Measurements from ENCODE around the gene KRTDAP. TPM values are rescaled to one million over a fixed set of nuclear protein-coding genes. Genes with fewer than 3 reads are reported as not detected.

KRTDAP gene
- polyA plus RNA-seq, 1 of the 3 experiments (the other 2 are of a cell fraction): not detected

- ChIA-PET POLR2A (no interaction called here), CTCF (interaction anchor here (0.6 to 2.7 kb wide), 7 partner anchors 10 to 135 kb away, joined by 3 to 13 read pairs (median 4); no protein-coding TSS in a partner anchor)
- Histone ChIP-seq H3K4me1 (ENCODE audit: control insufficient read depth in 1 of 2, insufficient read depth in 2 of 2, low read depth in 1 of 2, low read length in 1 of 2) (no peaks in the 10 kb centered on the region; a peak in 1 of 4 replicates), H3F3A (replicated peaks; ENCODE audit: insufficient read depth) (no peaks in the 10 kb centered on the region), H2AFZ (ENCODE audit: low read depth) (no peak overlapping the region), H3K36me3 (replicated peaks in 1 of 2; ENCODE audit: control insufficient read depth in 1 of 2, insufficient read depth in 2 of 2, low read length in 1 of 2) (no peaks in the 10 kb centered on the region), H3K27ac (ENCODE audit: low read depth in 2 of 2, low read length in 1 of 2) (no peak overlapping the region), H3K79me2 (ENCODE audit: insufficient read depth) (no peaks in the 10 kb centered on the region), H3K9me2 (no peaks in the 10 kb centered on the region), H3K9ac (no peak overlapping the region), H3K4me2 (no peak overlapping the region), H3K9me3 (no peaks in the 10 kb centered on the region), H3K27me3 (ENCODE audit: insufficient read depth) (peaks cover 77% of the 10 kb centered on the region), H4K20me1 (ENCODE audit: insufficient read depth) (no peaks in the 10 kb centered on the region), H3K4me3 (ENCODE audit: low read depth in 2 of 2, low read length in 1 of 2) (no peak overlapping the region)
- no peak for DNase-seq
- 25% methylated on average over 10 of the region's 10 CpGs for WGBS (ENCODE audit: low lambda C conversion rate)
- TF ChIP-seq EP300 (IDR thresholded peaks at IDR 0.05; ENCODE audit: borderline replicate concordance in 1 of 2, low read depth in 1 of 2, low read length in 1 of 2): no peak
- no peak for TF ChIP-seq MAX (IDR thresholded peaks at IDR 0.05; ENCODE audit: low read depth)
- no peak for TF ChIP-seq GATA2 (CRISPR knock-in tag; IDR thresholded peaks at IDR 0.05)
- no peak for TF ChIP-seq RAD21 (IDR thresholded peaks at IDR 0.05; ENCODE audit: low read length)
- TF ChIP-seq NFIC (IDR thresholded peaks at IDR 0.05; ENCODE audit: borderline replicate concordance): no peak
- no peak for TF ChIP-seq NRF1 (IDR thresholded peaks at IDR 0.05; ENCODE audit: low read depth, low read length)
- no peak for TF ChIP-seq RFX5 (IDR thresholded peaks at IDR 0.05; ENCODE audit: low read length)
- no peak for TF ChIP-seq ELF1 (IDR thresholded peaks at IDR 0.05)
- TF ChIP-seq, protein P1, sequence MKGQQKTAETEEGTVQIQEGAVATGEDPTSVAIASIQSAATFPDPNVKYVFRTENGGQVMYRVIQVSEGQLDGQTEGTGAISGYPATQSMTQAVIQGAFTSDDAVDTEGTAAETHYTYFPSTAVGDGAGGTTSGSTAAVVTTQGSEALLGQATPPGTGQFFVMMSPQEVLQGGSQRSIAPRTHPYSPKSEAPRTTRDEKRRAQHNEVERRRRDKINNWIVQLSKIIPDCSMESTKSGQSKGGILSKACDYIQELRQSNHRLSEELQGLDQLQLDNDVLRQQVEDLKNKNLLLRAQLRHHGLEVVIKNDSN (IDR thresholded peaks at IDR 0.05; ENCODE audit: borderline replicate concordance, low read depth): no peak
- TF ChIP-seq, protein P2, sequence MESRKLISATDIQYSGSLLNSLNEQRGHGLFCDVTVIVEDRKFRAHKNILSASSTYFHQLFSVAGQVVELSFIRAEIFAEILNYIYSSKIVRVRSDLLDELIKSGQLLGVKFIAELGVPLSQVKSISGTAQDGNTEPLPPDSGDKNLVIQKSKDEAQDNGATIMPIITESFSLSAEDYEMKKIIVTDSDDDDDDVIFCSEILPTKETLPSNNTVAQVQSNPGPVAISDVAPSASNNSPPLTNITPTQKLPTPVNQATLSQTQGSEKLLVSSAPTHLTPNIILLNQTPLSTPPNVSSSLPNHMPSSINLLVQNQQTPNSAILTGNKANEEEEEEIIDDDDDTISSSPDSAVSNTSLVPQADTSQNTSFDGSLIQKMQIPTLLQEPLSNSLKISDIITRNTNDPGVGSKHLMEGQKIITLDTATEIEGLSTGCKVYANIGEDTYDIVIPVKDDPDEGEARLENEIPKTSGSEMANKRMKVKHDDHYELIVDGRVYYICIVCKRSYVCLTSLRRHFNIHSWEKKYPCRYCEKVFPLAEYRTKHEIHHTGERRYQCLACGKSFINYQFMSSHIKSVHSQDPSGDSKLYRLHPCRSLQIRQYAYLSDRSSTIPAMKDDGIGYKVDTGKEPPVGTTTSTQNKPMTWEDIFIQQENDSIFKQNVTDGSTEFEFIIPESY (IDR thresholded peaks at IDR 0.05; ENCODE audit: borderline replicate concordance, low read depth): no peak
- no peak for TF ChIP-seq TEAD4 (IDR thresholded peaks at IDR 0.05; ENCODE audit: borderline replicate concordance, insufficient read depth)
- no peak for TF ChIP-seq FOSL2 (IDR thresholded peaks at IDR 0.05; ENCODE audit: borderline replicate concordance, low read depth)
- no peak for TF ChIP-seq GABPA (IDR thresholded peaks at IDR 0.05; ENCODE audit: low read depth)
- TF ChIP-seq YY1 (IDR thresholded peaks at IDR 0.05; ENCODE audit: low read depth): no peak
- no peak for TF ChIP-seq FOXM1 (IDR thresholded peaks at IDR 0.05; ENCODE audit: low read depth)
- no peak for TF ChIP-seq MXI1 (IDR thresholded peaks at IDR 0.05; ENCODE audit: low read depth, low read length)
- no peak for TF ChIP-seq EZH2phosphoT487 (IDR thresholded peaks at IDR 0.05; ENCODE audit: borderline replicate concordance, low read depth)
- TF ChIP-seq TAF1 (IDR thresholded peaks at IDR 0.05; ENCODE audit: borderline replicate concordance, low read depth, low read length): no peak
Observed at GRCh38 chr19:35487656-35488182, 2.5 kb downstream of the KRTDAP start.

Data from SK-N-SH (cell line).